ENCODE measurements around the gene ABCB9. TPM values are rescaled to one million over a fixed set of nuclear protein-coding genes. Genes with fewer than 3 reads are reported as not detected.
A peak's percentile ranks its signal among the peaks of the same experiment; 100 is the strongest.

ABCB9 gene
- total and polyA plus RNA-seq, 2 experiments from 2014 or later: 3.9 to 5.5 TPM

GRCh38 chr12:122951979-122952892 lies 14.0 kb downstream of the ABCB9 start:
- H3K9me2 ChIP-seq (replicated peaks; ENCODE audit: insufficient read depth): no peaks in the 10 kb centered on the region
- no peaks in the 10 kb centered on the region for H4K20me1 ChIP-seq (ENCODE audit: insufficient read depth, poor library complexity, severe bottlenecking)
- no peak overlapping the region for H2AFZ ChIP-seq
- peaks cover 3% of the 10 kb centered on the region for H3K4me1 ChIP-seq (ENCODE audit: insufficient read depth)
- no peaks in the 10 kb centered on the region for H3K27me3 ChIP-seq
- no peak overlapping the region for H3K4me3 ChIP-seq
- H3K79me2 ChIP-seq: no peaks in the 10 kb centered on the region
- H3K4me2 ChIP-seq: no peak overlapping the region
- H3K9me3 ChIP-seq (ENCODE audit: low read depth): no peaks in the 10 kb centered on the region
- peak overlapping the region; percentile 61 for H3K27ac ChIP-seq
- peak; percentile 85 for DNase-seq (ENCODE audit: low spot score)
- H3K36me3 ChIP-seq (replicated peaks; ENCODE audit: insufficient read depth, low read depth): no peaks in the 10 kb centered on the region
- TF ChIP-seq EZH2 (IDR thresholded peaks at IDR 0.05; ENCODE audit: borderline replicate concordance): no peak
- TF ChIP-seq, protein P1, sequence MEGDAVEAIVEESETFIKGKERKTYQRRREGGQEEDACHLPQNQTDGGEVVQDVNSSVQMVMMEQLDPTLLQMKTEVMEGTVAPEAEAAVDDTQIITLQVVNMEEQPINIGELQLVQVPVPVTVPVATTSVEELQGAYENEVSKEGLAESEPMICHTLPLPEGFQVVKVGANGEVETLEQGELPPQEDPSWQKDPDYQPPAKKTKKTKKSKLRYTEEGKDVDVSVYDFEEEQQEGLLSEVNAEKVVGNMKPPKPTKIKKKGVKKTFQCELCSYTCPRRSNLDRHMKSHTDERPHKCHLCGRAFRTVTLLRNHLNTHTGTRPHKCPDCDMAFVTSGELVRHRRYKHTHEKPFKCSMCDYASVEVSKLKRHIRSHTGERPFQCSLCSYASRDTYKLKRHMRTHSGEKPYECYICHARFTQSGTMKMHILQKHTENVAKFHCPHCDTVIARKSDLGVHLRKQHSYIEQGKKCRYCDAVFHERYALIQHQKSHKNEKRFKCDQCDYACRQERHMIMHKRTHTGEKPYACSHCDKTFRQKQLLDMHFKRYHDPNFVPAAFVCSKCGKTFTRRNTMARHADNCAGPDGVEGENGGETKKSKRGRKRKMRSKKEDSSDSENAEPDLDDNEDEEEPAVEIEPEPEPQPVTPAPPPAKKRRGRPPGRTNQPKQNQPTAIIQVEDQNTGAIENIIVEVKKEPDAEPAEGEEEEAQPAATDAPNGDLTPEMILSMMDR (IDR thresholded peaks at IDR 0.05; ENCODE audit: poor library complexity): peak; percentile 86
- WGBS (ENCODE audit: low lambda C conversion rate, missing lambda C conversion rate): 68% methylated on average over 12 of the region's 12 CpGs

DNA sequence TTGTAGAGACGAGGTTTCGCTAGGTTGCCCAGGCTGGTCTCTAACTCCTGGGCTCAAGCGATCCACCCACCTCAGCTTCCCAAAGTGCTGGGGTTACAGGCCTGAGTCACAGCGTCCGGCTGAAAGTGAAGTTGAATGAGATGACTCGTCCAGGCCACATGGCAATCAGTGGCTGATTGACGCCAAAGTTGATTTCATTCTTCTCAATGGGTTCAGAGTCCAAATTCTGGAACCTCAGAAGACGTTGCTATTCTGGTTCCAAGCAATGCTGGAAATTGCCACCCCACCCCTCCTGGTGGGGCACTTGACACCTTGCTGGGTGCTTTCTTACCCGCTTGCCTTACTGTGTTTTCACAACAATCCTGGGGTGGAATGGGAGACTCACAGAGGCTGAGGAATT lies 14.9 kb downstream of the ABCB9 start:
- Histone ChIP-seq H3K4me3 (no peak overlapping the region), H3K27ac (peak overlapping the region; percentile 61), H4K20me1 (ENCODE audit: insufficient read depth, poor library complexity, severe bottlenecking) (no peaks in the 10 kb centered on the region), H2AFZ (no peak overlapping the region), H3K79me2 (no peaks in the 10 kb centered on the region), H3K27me3 (no peaks in the 10 kb centered on the region), H3K4me2 (no peak overlapping the region), H3K4me1 (ENCODE audit: insufficient read depth) (peaks cover 6% of the 10 kb centered on the region), H3K9me2 (replicated peaks; ENCODE audit: insufficient read depth) (no peaks in the 10 kb centered on the region), H3K36me3 (replicated peaks; ENCODE audit: insufficient read depth, low read depth) (no peaks in the 10 kb centered on the region), H3K9me3 (ENCODE audit: low read depth) (no peaks in the 10 kb centered on the region)
- no peak for TF ChIP-seq EZH2phosphoT487 (IDR thresholded peaks at IDR 0.05; ENCODE audit: low read depth, severe bottlenecking, unreplicated experiment)
- TF ChIP-seq, protein P1 (IDR thresholded peaks at IDR 0.05; ENCODE audit: poor library complexity): no peak
- TF ChIP-seq EZH2 (IDR thresholded peaks at IDR 0.05; ENCODE audit: borderline replicate concordance): no peak
- 83% methylated on average over 9 of the region's 9 CpGs for WGBS (ENCODE audit: low lambda C conversion rate, missing lambda C conversion rate)
- peak; percentile 58 for DNase-seq (ENCODE audit: low spot score)

GRCh38 chr12:122949816-122950675 lies 16.2 kb downstream of the ABCB9 start:
- H4K20me1 ChIP-seq (ENCODE audit: insufficient read depth, poor library complexity, severe bottlenecking): no peaks in the 10 kb centered on the region
- no peak overlapping the region for H3K4me2 ChIP-seq
- H3K27me3 ChIP-seq: no peaks in the 10 kb centered on the region
- no peak overlapping the region for H3K27ac ChIP-seq
- DNase-seq (ENCODE audit: low spot score): no peak
- no peak overlapping the region for H3K4me3 ChIP-seq
- no peak overlapping the region for H2AFZ ChIP-seq
- no peaks in the 10 kb centered on the region for H3K9me3 ChIP-seq (ENCODE audit: low read depth)
- WGBS (ENCODE audit: low lambda C conversion rate, missing lambda C conversion rate): 95% methylated on average over 23 of the region's 27 CpGs
- H3K4me1 ChIP-seq (ENCODE audit: insufficient read depth): peaks cover 6% of the 10 kb centered on the region
- no peaks in the 10 kb centered on the region for H3K9me2 ChIP-seq (replicated peaks; ENCODE audit: insufficient read depth)
- H3K36me3 ChIP-seq (replicated peaks; ENCODE audit: insufficient read depth, low read depth): no peaks in the 10 kb centered on the region
- TF ChIP-seq EZH2phosphoT487 (IDR thresholded peaks at IDR 0.05; ENCODE audit: low read depth, severe bottlenecking, unreplicated experiment) (no peak), EZH2 (IDR thresholded peaks at IDR 0.05; ENCODE audit: borderline replicate concordance) (no peak)
- TF ChIP-seq, protein P1 (IDR thresholded peaks at IDR 0.05; ENCODE audit: poor library complexity): no peak
- no peaks in the 10 kb centered on the region for H3K79me2 ChIP-seq
